GM12878 (cell line): ENCODE data around the gene NR3C1. TPM values are rescaled to one million over a fixed set of nuclear protein-coding genes. Genes with fewer than 3 reads are reported as not detected.

Source experiments
- BCL11A ChIP-seq: IDR thresholded peaks from 2 replicates; pipeline ENCODE4 v1.6.1; 2011; ENCODE audit warnings: low read depth, low read length
- BRCA1 ChIP-seq: IDR thresholded peaks from 2 replicates; pipeline ENCODE4 v1.6.1; 2011; ENCODE audit warnings: low read depth, low read length, improper control_type of control experiment
- DPF2 ChIP-seq: fragments of 450-650 bp; IDR thresholded peaks from 2 replicates; pipeline ENCODE4 v1.6.1; 2017; ENCODE audit warnings: mild to moderate bottlenecking
- EED ChIP-seq: sonication (generic); IDR thresholded peaks from 2 replicates; pipeline ENCODE4 v1.6.1; 2016; ENCODE audit warnings: antibody characterized with exemption, low read depth
- EZH2 ChIP-seq: IDR thresholded peaks from 2 replicates; pipeline ENCODE4 v1.6.1; 2012; ENCODE audit warnings: low read depth, mild to moderate bottlenecking, control low read depth, inconsistent platforms, low read length, borderline replicate concordance; ENCODE audit not compliant: control insufficient read depth
- FOS ChIP-seq: IDR thresholded peaks from 3 replicates; pipeline ENCODE4 v1.6.1; 2011; ENCODE audit warnings: borderline replicate concordance; ENCODE audit not compliant: insufficient read length; ENCODE audit errors: extremely low read depth
- FOXM1 ChIP-seq: IDR thresholded peaks from 2 replicates; pipeline ENCODE4 v1.6.1; 2012; ENCODE audit warnings: low read depth, mild to moderate bottlenecking, inconsistent platforms, low read length, moderate library complexity
- HCFC1 ChIP-seq: fragments of 150-350 bp; IDR thresholded peaks from 2 replicates; pipeline ENCODE4 v1.6.1; 2014; ENCODE audit warnings: low read length
- KAT2A ChIP-seq: conservative IDR thresholded peaks from 2 replicates; pipeline ENCODE4 v1.6.1; 2011; ENCODE audit warnings: low read depth, low read length; ENCODE audit not compliant: control insufficient read depth
- KLF5 ChIP-seq: fragments of 450-650 bp; IDR thresholded peaks from 2 replicates; pipeline ENCODE4 v1.6.1; 2014; ENCODE audit warnings: mild to moderate bottlenecking; ENCODE audit not compliant: partially characterized antibody
- MEF2A ChIP-seq: IDR thresholded peaks from 2 replicates; pipeline ENCODE4 v1.6.1; 2011; ENCODE audit warnings: low read depth, mild to moderate bottlenecking, low read length, moderate library complexity; ENCODE audit not compliant: insufficient read depth
- MEF2B ChIP-seq: fragments of 450-650 bp; IDR thresholded peaks from 2 replicates; pipeline ENCODE4 v1.6.1; 2018; ENCODE audit warnings: mild to moderate bottlenecking, moderate library complexity; ENCODE audit not compliant: partially characterized antibody, poor library complexity, severe bottlenecking
- NFIC ChIP-seq: IDR thresholded peaks from 2 replicates; pipeline ENCODE4 v1.6.1; 2012; ENCODE audit warnings: low read depth, mild to moderate bottlenecking, inconsistent platforms, low read length, moderate library complexity
- NR2F1 ChIP-seq: fragments of 450-650 bp; conservative IDR thresholded peaks from 2 replicates; pipeline ENCODE4 v1.6.1; 2017; ENCODE audit warnings: mild to moderate bottlenecking
- PML ChIP-seq: IDR thresholded peaks from 2 replicates; pipeline ENCODE4 v1.6.1; 2012; ENCODE audit warnings: low read length, inconsistent platforms
- POU2F2 ChIP-seq: IDR thresholded peaks from 3 replicates; pipeline ENCODE4 v1.6.1; 2011; ENCODE audit warnings: low read depth, mild to moderate bottlenecking, low read length, borderline replicate concordance
- RAD21 ChIP-seq: IDR thresholded peaks from 2 replicates; pipeline ENCODE4 v1.6.1; 2011; ENCODE audit warnings: mild to moderate bottlenecking, low read depth, low read length, moderate library complexity; ENCODE audit not compliant: insufficient read depth
- SMARCA5 ChIP-seq: fragments of 450-650 bp; IDR thresholded peaks from 2 replicates; pipeline ENCODE4 v1.6.1; 2017; ENCODE audit warnings: mild to moderate bottlenecking
- SP1 ChIP-seq: IDR thresholded peaks from one replicate; pipeline ENCODE4 v1.6.1; 2011; ENCODE audit warnings: low read depth, low read length
- TAF1 ChIP-seq: IDR thresholded peaks from 2 replicates; pipeline ENCODE4 v1.6.1; 2011; ENCODE audit warnings: mild to moderate bottlenecking, low read depth, low read length, borderline replicate concordance
- TCF7 ChIP-seq: IDR thresholded peaks from 2 replicates; pipeline ENCODE4 v1.6.1; 2014; ENCODE audit warnings: antibody characterized with exemption, borderline replicate concordance
- WRNIP1 ChIP-seq: IDR thresholded peaks from 2 replicates; pipeline ENCODE4 v1.6.1; 2011; ENCODE audit warnings: low read depth, low read length, improper control_type of control experiment, borderline replicate concordance
- ZBED1 ChIP-seq: IDR thresholded peaks from 2 replicates; pipeline ENCODE4 v1.6.1; 2016; ENCODE audit warnings: borderline replicate concordance
- polyA plus RNA-seq, 11 experiments: library from polyadenylated mRNA; depleted of rRNA in 4 of 11; unstranded in 6 of 11; stranded (reverse) in 5 of 11; fragments of >200 nt; fragmentation: Nextera tagmentation in 4 of 11; fragmentation: Illumina TruSeq in 1 of 11; extraction: Ambion mirVana in 4 of 11; extraction: Trizol in 1 of 11; gene quantifications; 1 replicate in 1 of 11; 2 replicates in 10 of 11; pipeline versions ENCODE4 v1.2.1 to v1.2.3, GENCODE V29; 2011 to 2016; ENCODE audit warnings: inconsistent platforms in 2 of 11, missing spikeins in 2 of 11, low read depth in 1 of 11
- total RNA-seq, 4 experiments: library from RNA; depleted of rRNA in 3 of 4; stranded (reverse); fragments of >200 nt in 3 of 4; fragmentation: Illumina TruSeq in 1 of 4; extraction: Trizol in 1 of 4; gene quantifications; 2 replicates each; pipeline versions ENCODE4 v1.2.1 to v1.2.3, GENCODE V29; 2013 to 2021
- TF ChIP-seq, protein P1 (sequence below): fragments of 450-650 bp; conservative IDR thresholded peaks from 2 replicates; pipeline ENCODE4 v1.6.1; 2017; ENCODE audit warnings: mild to moderate bottlenecking, moderate library complexity
- TF ChIP-seq, protein P2 (sequence below): fragments of 450-650 bp; IDR thresholded peaks from 2 replicates; pipeline ENCODE4 v1.6.1; 2017; ENCODE audit warnings: mild to moderate bottlenecking
- TF ChIP-seq, protein P3 (sequence below): fragments of 450-650 bp; IDR thresholded peaks from 2 replicates; pipeline ENCODE4 v1.6.1; 2014; ENCODE audit warnings: mild to moderate bottlenecking
- TF ChIP-seq, protein P4 (sequence below): IDR thresholded peaks from 2 replicates; pipeline ENCODE4 v1.6.1; 2011; ENCODE audit warnings: low read depth, low read length, improper control_type of control experiment, borderline replicate concordance

Gene NR3C1
- total and polyA plus RNA-seq, 10 of the 15 experiments (the other 5 are each of a cell fraction or from before 2014, with no cell fraction given): 49.7 to 141 (median 109) TPM

DNA sequence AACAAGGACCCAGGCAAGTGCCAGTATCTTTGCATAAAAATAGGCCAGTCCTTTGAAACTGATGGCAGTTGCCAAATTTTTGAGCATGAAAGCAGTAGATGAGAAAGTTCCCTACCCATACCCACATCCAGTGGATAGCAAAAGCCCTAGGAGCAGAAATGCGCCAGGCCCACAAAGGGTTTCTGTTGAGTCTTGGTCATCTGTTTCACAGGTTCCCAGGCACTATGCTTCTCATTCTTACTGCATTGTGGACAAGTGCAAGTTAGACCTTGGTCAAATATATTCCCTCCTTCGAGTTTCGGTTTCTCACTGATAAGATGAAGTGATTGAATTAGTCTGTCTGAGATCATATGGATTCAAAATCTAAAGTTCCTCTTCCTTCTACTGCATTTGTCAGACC is 152.3 kb downstream of the NR3C1 start (continued):
- TF ChIP-seq SP1 (no peak), FOXM1 (peak; percentile 78; the same call in 1 of the 2 replicates), MEF2A (no peak), EZH2 (no peak), HCFC1 (no peak), EED (peak; percentile 82; the same call in 1 of the 2 replicates), POU2F2 (no peak), DPF2 (0 out of 2 replicates have a peak, but pooled peaks have one; percentile 23), TAF1 (no peak), SMARCA5 (no peak), PML (peak; percentile 76; the same call in 1 of the 2 replicates), BCL11A (peak; percentile 58; the same call in 1 of the 2 replicates), KLF5 (no peak), WRNIP1 (no peak), TCF7 (peak; percentile 64; the same call in 1 of the 2 replicates), KAT2A (no peak), ZBED1 (no peak), NR2F1 (no peak), BRCA1 (no peak), NFIC (0 out of 2 replicates have a peak, but pooled peaks have one; percentile 72), MEF2B (peak; percentile 48), FOS (no peak), RAD21 (no peak; the same call in 1 of the 2 replicates)
- TF ChIP-seq, protein P1, sequence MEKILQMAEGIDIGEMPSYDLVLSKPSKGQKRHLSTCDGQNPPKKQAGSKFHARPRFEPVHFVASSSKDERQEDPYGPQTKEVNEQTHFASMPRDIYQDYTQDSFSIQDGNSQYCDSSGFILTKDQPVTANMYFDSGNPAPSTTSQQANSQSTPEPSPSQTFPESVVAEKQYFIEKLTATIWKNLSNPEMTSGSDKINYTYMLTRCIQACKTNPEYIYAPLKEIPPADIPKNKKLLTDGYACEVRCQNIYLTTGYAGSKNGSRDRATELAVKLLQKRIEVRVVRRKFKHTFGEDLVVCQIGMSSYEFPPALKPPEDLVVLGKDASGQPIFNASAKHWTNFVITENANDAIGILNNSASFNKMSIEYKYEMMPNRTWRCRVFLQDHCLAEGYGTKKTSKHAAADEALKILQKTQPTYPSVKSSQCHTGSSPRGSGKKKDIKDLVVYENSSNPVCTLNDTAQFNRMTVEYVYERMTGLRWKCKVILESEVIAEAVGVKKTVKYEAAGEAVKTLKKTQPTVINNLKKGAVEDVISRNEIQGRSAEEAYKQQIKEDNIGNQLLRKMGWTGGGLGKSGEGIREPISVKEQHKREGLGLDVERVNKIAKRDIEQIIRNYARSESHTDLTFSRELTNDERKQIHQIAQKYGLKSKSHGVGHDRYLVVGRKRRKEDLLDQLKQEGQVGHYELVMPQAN: no peak
- TF ChIP-seq, protein P2, sequence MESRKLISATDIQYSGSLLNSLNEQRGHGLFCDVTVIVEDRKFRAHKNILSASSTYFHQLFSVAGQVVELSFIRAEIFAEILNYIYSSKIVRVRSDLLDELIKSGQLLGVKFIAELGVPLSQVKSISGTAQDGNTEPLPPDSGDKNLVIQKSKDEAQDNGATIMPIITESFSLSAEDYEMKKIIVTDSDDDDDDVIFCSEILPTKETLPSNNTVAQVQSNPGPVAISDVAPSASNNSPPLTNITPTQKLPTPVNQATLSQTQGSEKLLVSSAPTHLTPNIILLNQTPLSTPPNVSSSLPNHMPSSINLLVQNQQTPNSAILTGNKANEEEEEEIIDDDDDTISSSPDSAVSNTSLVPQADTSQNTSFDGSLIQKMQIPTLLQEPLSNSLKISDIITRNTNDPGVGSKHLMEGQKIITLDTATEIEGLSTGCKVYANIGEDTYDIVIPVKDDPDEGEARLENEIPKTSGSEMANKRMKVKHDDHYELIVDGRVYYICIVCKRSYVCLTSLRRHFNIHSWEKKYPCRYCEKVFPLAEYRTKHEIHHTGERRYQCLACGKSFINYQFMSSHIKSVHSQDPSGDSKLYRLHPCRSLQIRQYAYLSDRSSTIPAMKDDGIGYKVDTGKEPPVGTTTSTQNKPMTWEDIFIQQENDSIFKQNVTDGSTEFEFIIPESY: no peak
- TF ChIP-seq, protein P3, sequence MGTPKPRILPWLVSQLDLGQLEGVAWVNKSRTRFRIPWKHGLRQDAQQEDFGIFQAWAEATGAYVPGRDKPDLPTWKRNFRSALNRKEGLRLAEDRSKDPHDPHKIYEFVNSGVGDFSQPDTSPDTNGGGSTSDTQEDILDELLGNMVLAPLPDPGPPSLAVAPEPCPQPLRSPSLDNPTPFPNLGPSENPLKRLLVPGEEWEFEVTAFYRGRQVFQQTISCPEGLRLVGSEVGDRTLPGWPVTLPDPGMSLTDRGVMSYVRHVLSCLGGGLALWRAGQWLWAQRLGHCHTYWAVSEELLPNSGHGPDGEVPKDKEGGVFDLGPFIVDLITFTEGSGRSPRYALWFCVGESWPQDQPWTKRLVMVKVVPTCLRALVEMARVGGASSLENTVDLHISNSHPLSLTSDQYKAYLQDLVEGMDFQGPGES: no peak
- TF ChIP-seq, protein P4, sequence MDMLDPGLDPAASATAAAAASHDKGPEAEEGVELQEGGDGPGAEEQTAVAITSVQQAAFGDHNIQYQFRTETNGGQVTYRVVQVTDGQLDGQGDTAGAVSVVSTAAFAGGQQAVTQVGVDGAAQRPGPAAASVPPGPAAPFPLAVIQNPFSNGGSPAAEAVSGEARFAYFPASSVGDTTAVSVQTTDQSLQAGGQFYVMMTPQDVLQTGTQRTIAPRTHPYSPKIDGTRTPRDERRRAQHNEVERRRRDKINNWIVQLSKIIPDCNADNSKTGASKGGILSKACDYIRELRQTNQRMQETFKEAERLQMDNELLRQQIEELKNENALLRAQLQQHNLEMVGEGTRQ: no peak
